ENCODE data around the gene SCN3B.

- TF ChIP-seq CTCF (IDR thresholded peaks at IDR 0.05) (no peak), POLR2AphosphoS5 (IDR thresholded peaks at IDR 0.05) (no peak), EP300 (IDR thresholded peaks at IDR 0.05; ENCODE audit: low read depth) (no peak)
These were observed 23.1 kb upstream of the SCN3B start for GRCh38 chr11:123677510-123677909.
